Neural crest cell (in vitro differentiated cells): ENCODE results near the gene MCM8. TPM values are rescaled to one million over a fixed set of nuclear protein-coding genes. Genes with fewer than 3 reads are reported as not detected.

ENCODE experiments used
- DNase-seq: peaks from one replicate; pipeline ENCODE4 v3.0.0; 2021; ENCODE audit warnings: low read depth, mixed read lengths, low spot score
- H3K27ac Mint-ChIP-seq: one replicate; pipeline ENCODE4 v1.8.0; 2021; ENCODE audit warnings: mild to moderate bottlenecking, mixed read lengths; ENCODE audit not compliant: unreplicated experiment
- H3K27me3 Mint-ChIP-seq: 2 replicates; pipeline ENCODE4 v1.8.0; 2021; ENCODE audit warnings: low read depth, mild to moderate bottlenecking, mixed read lengths
- H3K36me3 Mint-ChIP-seq: 2 replicates; pipeline ENCODE4 v1.8.0; 2021; ENCODE audit warnings: low read depth, mild to moderate bottlenecking, mixed read lengths
- H3K4me1 Mint-ChIP-seq: 2 replicates; pipeline ENCODE4 v1.8.0; 2021; ENCODE audit warnings: mixed read lengths
- H3K4me3 Mint-ChIP-seq: one replicate; pipeline ENCODE4 v1.8.0; 2021; ENCODE audit warnings: mild to moderate bottlenecking, mixed read lengths
- H3K9me3 Mint-ChIP-seq: 2 replicates; pipeline ENCODE4 v1.8.0; 2021; ENCODE audit warnings: mixed read lengths
- total RNA-seq: library from RNA; stranded (reverse); gene quantifications from 2 replicates; pipeline ENCODE4 v1.2.1, GENCODE V29; 2021
- TF ChIP-seq, protein P1 (sequence below): fragments of 200-600 bp; sonication (generic); conservative IDR thresholded peaks from 2 replicates; pipeline ENCODE4 v1.5.0; 2021; ENCODE audit warnings: antibody characterized with exemption, mild to moderate bottlenecking

The MCM8 gene
- total RNA-seq, 1 donor from 2014 or later, result 36.2 TPM

DNA sequence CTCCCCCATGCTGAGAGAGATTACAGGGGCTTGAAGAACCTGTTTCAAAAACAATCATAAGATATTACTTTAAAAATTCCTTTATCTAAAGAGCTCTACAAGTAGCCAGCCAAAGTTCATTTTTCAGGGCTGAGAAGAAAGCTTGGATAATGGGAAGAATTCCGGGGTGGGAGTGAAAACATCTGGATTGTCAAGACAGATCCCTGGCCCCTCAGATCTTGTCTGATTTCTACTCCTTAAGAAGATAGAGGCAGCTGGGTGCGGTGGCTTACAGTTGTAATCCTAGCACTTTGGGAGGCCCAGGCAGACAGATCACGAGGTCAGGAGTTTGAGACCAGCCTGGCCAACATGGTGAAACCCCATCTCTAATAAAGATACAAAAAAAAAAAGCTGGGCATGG is 24.9 kb upstream of the MCM8 start:
- H3K27me3 Mint-ChIP-seq, result peaks cover 33% of the 10 kb centered on the region
- H3K27ac Mint-ChIP-seq, result no peak overlapping the region
- no peaks in the 10 kb centered on the region for H3K36me3 Mint-ChIP-seq
- no peak overlapping the region for H3K4me3 Mint-ChIP-seq
- DNase-seq, result no peak
- no peaks in the 10 kb centered on the region for H3K4me1 Mint-ChIP-seq
- TF ChIP-seq, protein P1, sequence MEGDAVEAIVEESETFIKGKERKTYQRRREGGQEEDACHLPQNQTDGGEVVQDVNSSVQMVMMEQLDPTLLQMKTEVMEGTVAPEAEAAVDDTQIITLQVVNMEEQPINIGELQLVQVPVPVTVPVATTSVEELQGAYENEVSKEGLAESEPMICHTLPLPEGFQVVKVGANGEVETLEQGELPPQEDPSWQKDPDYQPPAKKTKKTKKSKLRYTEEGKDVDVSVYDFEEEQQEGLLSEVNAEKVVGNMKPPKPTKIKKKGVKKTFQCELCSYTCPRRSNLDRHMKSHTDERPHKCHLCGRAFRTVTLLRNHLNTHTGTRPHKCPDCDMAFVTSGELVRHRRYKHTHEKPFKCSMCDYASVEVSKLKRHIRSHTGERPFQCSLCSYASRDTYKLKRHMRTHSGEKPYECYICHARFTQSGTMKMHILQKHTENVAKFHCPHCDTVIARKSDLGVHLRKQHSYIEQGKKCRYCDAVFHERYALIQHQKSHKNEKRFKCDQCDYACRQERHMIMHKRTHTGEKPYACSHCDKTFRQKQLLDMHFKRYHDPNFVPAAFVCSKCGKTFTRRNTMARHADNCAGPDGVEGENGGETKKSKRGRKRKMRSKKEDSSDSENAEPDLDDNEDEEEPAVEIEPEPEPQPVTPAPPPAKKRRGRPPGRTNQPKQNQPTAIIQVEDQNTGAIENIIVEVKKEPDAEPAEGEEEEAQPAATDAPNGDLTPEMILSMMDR, result no peak
- no peaks in the 10 kb centered on the region for H3K9me3 Mint-ChIP-seq

DNA sequence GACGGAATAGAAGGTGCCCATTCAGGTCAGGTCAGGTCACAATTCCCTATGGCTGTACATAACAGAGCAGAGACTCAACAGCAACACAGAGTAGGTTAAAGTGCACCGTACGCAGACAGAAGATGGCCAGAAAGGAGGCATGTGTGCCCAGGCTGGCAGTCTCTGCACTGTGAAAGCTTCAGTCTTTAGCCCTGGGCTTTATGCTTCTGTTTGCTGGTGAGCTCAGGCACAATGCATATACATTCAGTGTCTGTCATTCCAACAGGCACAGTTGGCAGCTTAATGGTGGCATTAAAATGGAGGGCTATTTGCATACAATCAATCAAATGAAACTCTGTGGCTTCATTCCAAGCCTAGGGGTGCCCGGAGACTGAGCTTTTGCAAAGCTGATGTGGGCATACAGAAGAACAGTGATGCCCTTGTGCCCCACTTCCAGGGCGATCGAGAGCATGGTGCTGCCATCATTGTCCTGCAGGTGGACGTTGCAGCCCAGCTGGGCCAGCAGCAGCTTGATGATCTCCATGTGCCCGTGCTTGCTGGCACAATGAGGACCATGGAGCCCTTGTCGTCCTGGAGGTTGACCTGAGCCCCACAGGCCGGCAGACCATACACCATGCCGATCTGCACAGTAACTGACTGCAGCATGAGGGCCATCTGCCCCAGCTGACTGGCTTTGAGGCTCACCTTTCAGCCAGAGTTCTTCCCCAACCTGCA is 22.5 kb upstream of the MCM8 start:
- Mint-ChIP-seq H3K9me3 (no peaks in the 10 kb centered on the region), H3K36me3 (no peaks in the 10 kb centered on the region), H3K4me1 (no peaks in the 10 kb centered on the region), H3K4me3 (no peak overlapping the region), H3K27me3 (peaks cover 37% of the 10 kb centered on the region), H3K27ac (no peak overlapping the region)
- no peak for DNase-seq
- TF ChIP-seq, protein P1, result no peak

DNA sequence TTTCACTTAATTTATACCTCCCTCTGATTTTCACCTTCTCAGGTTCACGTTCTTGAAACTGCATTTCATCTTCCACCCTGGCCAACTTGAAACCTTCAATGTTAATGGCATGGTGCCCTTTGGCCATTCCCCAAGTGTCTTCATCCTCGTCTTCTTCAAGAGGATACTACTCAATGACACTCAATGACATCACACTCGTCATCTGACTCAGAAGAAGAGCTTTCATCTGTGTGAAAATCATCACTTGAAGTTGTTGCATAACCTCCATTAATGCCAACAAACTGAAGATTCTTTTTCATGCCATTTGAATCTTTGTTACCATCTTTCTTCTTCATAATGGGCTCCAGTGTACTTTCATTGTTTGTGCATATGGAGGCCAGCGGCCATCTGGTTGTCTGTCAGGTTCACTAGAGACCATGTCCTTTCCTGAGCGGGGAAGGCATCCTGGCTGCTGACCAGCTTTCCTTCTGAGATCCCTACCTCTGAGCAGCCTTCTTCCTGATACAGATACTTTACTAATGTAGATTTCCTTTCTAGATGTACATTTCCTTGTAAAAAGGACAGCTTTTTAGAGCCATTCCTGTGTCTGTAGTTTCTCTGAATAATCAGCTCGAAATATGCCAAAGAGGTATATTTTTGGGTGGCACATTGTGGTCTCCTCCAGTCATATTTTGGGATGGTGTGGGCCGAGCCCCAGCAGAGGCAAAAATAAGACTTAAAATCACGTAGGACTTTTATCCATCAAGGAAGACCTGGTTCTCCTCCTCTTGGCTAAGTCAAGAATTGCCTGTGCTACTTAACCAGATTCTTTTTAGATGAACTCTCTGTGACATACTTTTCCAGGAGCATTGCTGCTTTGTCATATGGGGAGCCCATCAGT is 21.4 kb upstream of the MCM8 start:
- DNase-seq, result no peak
- TF ChIP-seq, protein P1, result no peak
- H3K4me1 Mint-ChIP-seq, result no peaks in the 10 kb centered on the region
- no peaks in the 10 kb centered on the region for H3K36me3 Mint-ChIP-seq
- no peak overlapping the region for H3K27ac Mint-ChIP-seq
- peaks cover 39% of the 10 kb centered on the region for H3K27me3 Mint-ChIP-seq
- no peaks in the 10 kb centered on the region for H3K9me3 Mint-ChIP-seq
- H3K4me3 Mint-ChIP-seq, result no peak overlapping the region

DNA sequence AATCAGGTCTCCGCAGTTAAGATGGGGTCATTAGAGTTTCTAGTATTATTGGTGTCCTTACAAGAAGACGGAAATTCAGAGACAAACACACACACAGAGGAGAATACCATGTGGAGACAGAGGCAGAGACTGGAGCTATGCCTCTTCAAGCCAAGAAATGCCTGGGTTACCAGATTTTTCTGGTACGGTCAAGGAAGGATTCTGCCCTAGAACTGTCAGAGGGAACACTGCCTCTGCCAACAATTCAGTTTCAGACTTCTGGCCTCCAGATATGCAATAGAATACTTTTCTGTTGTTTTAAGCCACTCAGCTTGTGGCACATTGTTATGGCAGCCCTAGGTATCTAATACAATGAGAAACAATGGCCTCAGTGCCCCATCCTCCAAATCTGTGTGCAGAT is 19.0 kb upstream of the MCM8 start:
- Mint-ChIP-seq H3K27ac (no peak overlapping the region), H3K27me3 (peaks cover 35% of the 10 kb centered on the region), H3K9me3 (no peaks in the 10 kb centered on the region), H3K4me3 (no peak overlapping the region), H3K36me3 (no peaks in the 10 kb centered on the region), H3K4me1 (no peaks in the 10 kb centered on the region)
- DNase-seq, result no peak
- TF ChIP-seq, protein P1, result no peak

DNA sequence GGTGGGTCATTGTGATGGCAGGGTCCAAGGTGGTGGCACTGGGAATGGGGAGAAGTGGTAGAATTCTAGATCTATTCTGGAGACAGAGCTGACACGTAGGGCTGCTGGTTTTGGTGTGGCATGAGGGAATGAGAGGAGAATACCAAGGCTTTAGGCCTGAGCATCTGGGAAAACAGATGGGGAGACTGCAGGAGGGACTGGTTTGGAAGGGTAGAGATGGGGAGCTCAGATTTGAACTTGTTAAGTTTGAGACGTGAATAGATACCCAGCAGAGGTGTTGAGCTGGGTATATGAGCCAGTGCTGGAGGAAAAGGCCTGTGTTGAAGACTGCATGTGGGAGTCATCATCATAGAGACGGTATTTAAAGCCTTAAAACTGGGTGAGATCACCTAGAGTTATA is 17.7 kb upstream of the MCM8 start:
- no peaks in the 10 kb centered on the region for H3K9me3 Mint-ChIP-seq
- no peak overlapping the region for H3K27ac Mint-ChIP-seq
- H3K27me3 Mint-ChIP-seq, result peaks cover 32% of the 10 kb centered on the region
- DNase-seq, result no peak
- no peaks in the 10 kb centered on the region for H3K4me1 Mint-ChIP-seq
- H3K36me3 Mint-ChIP-seq, result no peaks in the 10 kb centered on the region
- H3K4me3 Mint-ChIP-seq, result no peak overlapping the region
- TF ChIP-seq, protein P1, result no peak
